Esophagus squamous epithelium (tissue), 4 donors: ENCODE measurements around the gene FLVCR2.

Experiments used
- POLR2A ChIP-seq, 4 donors: fragments of 450-650 bp; IDR thresholded peaks; one replicate each; pipeline ENCODE4 v1.6.1; 2017; ENCODE audit warnings: antibody characterized with exemption in 4 of 4, mild to moderate bottlenecking in 4 of 4, moderate library complexity in 3 of 4
- TF ChIP-seq, protein P1 (sequence below), 6 experiments: fragments of 450-650 bp in 4 of 6; fragments of 200-600 bp in 2 of 6; sonication (generic) in 2 of 6; IDR thresholded peaks; one replicate each; pipeline ENCODE4 v1.5.1; 2016 to 2019; ENCODE audit warnings: antibody characterized with exemption in 6 of 6, mild to moderate bottlenecking in 4 of 6, moderate library complexity in 4 of 6

- TF ChIP-seq, protein P1, sequence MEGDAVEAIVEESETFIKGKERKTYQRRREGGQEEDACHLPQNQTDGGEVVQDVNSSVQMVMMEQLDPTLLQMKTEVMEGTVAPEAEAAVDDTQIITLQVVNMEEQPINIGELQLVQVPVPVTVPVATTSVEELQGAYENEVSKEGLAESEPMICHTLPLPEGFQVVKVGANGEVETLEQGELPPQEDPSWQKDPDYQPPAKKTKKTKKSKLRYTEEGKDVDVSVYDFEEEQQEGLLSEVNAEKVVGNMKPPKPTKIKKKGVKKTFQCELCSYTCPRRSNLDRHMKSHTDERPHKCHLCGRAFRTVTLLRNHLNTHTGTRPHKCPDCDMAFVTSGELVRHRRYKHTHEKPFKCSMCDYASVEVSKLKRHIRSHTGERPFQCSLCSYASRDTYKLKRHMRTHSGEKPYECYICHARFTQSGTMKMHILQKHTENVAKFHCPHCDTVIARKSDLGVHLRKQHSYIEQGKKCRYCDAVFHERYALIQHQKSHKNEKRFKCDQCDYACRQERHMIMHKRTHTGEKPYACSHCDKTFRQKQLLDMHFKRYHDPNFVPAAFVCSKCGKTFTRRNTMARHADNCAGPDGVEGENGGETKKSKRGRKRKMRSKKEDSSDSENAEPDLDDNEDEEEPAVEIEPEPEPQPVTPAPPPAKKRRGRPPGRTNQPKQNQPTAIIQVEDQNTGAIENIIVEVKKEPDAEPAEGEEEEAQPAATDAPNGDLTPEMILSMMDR (IDR thresholded peaks at IDR 0.05): no peak
- no peak for TF ChIP-seq POLR2A (IDR thresholded peaks at IDR 0.05)
Observed at GRCh38 chr14:75602503-75602902, 24.1 kb downstream of the FLVCR2 start.
